Smooth muscle cell (in vitro differentiated cells): ENCODE measurements around the gene MIA3. TPM values are rescaled to one million over a fixed set of nuclear protein-coding genes. Genes with fewer than 3 reads are reported as not detected.
"Not testable (repeated sequence)": the region's sequence is repeated elsewhere in the genome, so short reads cannot be mapped to it uniquely, and the experiment has no call there.

ENCODE experiments used
- DNase-seq: peaks from one replicate; lab custom pipeline; 2025; ENCODE audit not compliant: unreplicated experiment; lab: John Stamatoyannopoulos, UW
- H2AFZ ChIP-seq: fragments of 200-600 bp; sonication (generic); 2 replicates; pipeline ENCODE4 v1.6.0; 2016; ENCODE audit warnings: antibody characterized with exemption, low read depth, mild to moderate bottlenecking
- H3F3A ChIP-seq: fragments of 200-600 bp; sonication (generic); 2 replicates; pipeline ENCODE4 v1.6.0; 2017; ENCODE audit warnings: antibody characterized with exemption, low read depth
- H3K27ac ChIP-seq: fragments of 200-600 bp; sonication (generic); 2 replicates; pipeline ENCODE4 v1.5.1; 2016; ENCODE audit warnings: low read depth, mild to moderate bottlenecking
- H3K27me3 ChIP-seq: fragments of 200-600 bp; sonication (generic); 2 replicates; pipeline ENCODE4 v1.6.1; 2016; ENCODE audit warnings: low read depth, mild to moderate bottlenecking
- H3K36me3 ChIP-seq: fragments of 200-600 bp; sonication (generic); 2 replicates; pipeline ENCODE4 v1.5.1; 2016; ENCODE audit warnings: low read depth
- H3K4me1 ChIP-seq: fragments of 200-600 bp; sonication (generic); 2 replicates; pipeline ENCODE4 v1.5.1; 2016; ENCODE audit warnings: low read depth
- H3K4me2 ChIP-seq: fragments of 200-600 bp; sonication (generic); 2 replicates; pipeline ENCODE4 v1.6.0; 2016; ENCODE audit warnings: mild to moderate bottlenecking
- H3K4me3 ChIP-seq: fragments of 200-600 bp; sonication (generic); 2 replicates; pipeline ENCODE4 v1.5.1; 2016; ENCODE audit warnings: mild to moderate bottlenecking
- H3K79me2 ChIP-seq: fragments of 200-600 bp; sonication (generic); 2 replicates; pipeline ENCODE4 v1.6.0; 2016; ENCODE audit warnings: low read depth, mild to moderate bottlenecking
- H3K9ac ChIP-seq: fragments of 200-600 bp; sonication (generic); 2 replicates; pipeline ENCODE4 v1.6.0; 2016; ENCODE audit warnings: low read depth
- H3K9me3 ChIP-seq: fragments of 200-600 bp; sonication (generic); replicated peaks from 2 replicates; pipeline ENCODE4 v1.5.1; 2016; ENCODE audit warnings: low read depth
- H4K20me1 ChIP-seq: fragments of 200-600 bp; sonication (generic); 2 replicates; pipeline ENCODE4 v1.6.0; 2016; ENCODE audit warnings: low read depth
- CTCF ChIP-seq: fragments of 200-600 bp; sonication (generic); IDR thresholded peaks from 2 replicates; pipeline ENCODE4 v1.5.1; 2017; ENCODE audit warnings: borderline replicate concordance, mild to moderate bottlenecking, antibody characterized with exemption; ENCODE audit not compliant: insufficient read depth, poor library complexity, severe bottlenecking
- WGBS: methylation state at CpG from one replicate; pipeline ENCODE4 v1.1.7; 2016; ENCODE audit warnings: low lambda C conversion rate; 5-methylcytosine and 5-hydroxymethylcytosine counted together
- polyA plus RNA-seq: library from polyadenylated mRNA; unstranded; fragments of >200 nt; fragmentation: Nextera tagmentation; extraction: Ambion mirVana; gene quantifications from 2 replicates; pipeline ENCODE4 v1.2.1, GENCODE V29; 2016
- total RNA-seq: library from RNA; depleted of rRNA; stranded (reverse); fragments of >200 nt; gene quantifications from 2 replicates; pipeline ENCODE4 v1.2.3, GENCODE V29; 2014

MIA3 gene
- total and polyA plus RNA-seq, 2 experiments from 2014 or later: 56.8 to 64.0 TPM

GRCh38 chr1:222596696-222597095, 21.2 kb upstream of the MIA3 start:
- Histone ChIP-seq H3K9ac (no peak overlapping the region), H3F3A (no peaks in the 10 kb centered on the region), H3K27ac (no peak overlapping the region), H3K4me3 (no peak overlapping the region), H4K20me1 (no peaks in the 10 kb centered on the region), H3K4me1 (no peaks in the 10 kb centered on the region), H3K79me2 (no peaks in the 10 kb centered on the region), H3K9me3 (no peaks in the 10 kb centered on the region), H3K4me2 (no peak overlapping the region), H3K36me3 (no peaks in the 10 kb centered on the region), H2AFZ (no peak overlapping the region), H3K27me3 (peaks cover 18% of the 10 kb centered on the region)
- no peak for DNase-seq
- 93% methylated on average over 4 of the region's 4 CpGs for WGBS
- no peak for TF ChIP-seq CTCF

- Histone ChIP-seq H3K79me2 (no peaks in the 10 kb centered on the region), H3F3A (no peaks in the 10 kb centered on the region), H3K4me3 (no peak overlapping the region), H3K36me3 (no peaks in the 10 kb centered on the region), H3K9ac (no peak overlapping the region), H3K4me1 (no peaks in the 10 kb centered on the region), H3K27me3 (peaks cover 18% of the 10 kb centered on the region), H3K4me2 (no peak overlapping the region), H4K20me1 (no peaks in the 10 kb centered on the region), H3K27ac (no peak overlapping the region), H3K9me3 (no peaks in the 10 kb centered on the region), H2AFZ (no peak overlapping the region)
- no peak for DNase-seq
- no peak for TF ChIP-seq CTCF
- WGBS: 92% methylated on average over 1 of the region's 1 CpG
Measured at GRCh38 chr1:222600281-222600680, 17.6 kb upstream of the MIA3 start.

- H3K27ac ChIP-seq: no peak overlapping the region
- no peaks in the 10 kb centered on the region for H3K9me3 ChIP-seq
- WGBS: 81% methylated on average over 3 of the region's 3 CpGs
- H3K27me3 ChIP-seq: peaks cover 18% of the 10 kb centered on the region
- TF ChIP-seq CTCF: no peak
- no peak for DNase-seq
- H2AFZ ChIP-seq: no peak overlapping the region
- H3K4me1 ChIP-seq: no peaks in the 10 kb centered on the region
- no peak overlapping the region for H3K4me2 ChIP-seq
- no peaks in the 10 kb centered on the region for H3F3A ChIP-seq
- no peaks in the 10 kb centered on the region for H3K79me2 ChIP-seq
- H3K4me3 ChIP-seq: no peak overlapping the region
- H3K36me3 ChIP-seq: no peaks in the 10 kb centered on the region
- no peaks in the 10 kb centered on the region for H4K20me1 ChIP-seq
- no peak overlapping the region for H3K9ac ChIP-seq
Measured at GRCh38 chr1:222601257-222601656, 16.6 kb upstream of the MIA3 start.

GRCh38 chr1:222606757-222607156, 11.1 kb upstream of the MIA3 start:
- Histone ChIP-seq H3K79me2 (no peaks in the 10 kb centered on the region), H3K27me3 (peaks cover 3% of the 10 kb centered on the region), H3K9ac (no peak overlapping the region), H3K4me2 (no peak overlapping the region), H3K4me3 (no peak overlapping the region), H3K9me3 (no peaks in the 10 kb centered on the region), H3K27ac (no peak overlapping the region), H3K36me3 (no peaks in the 10 kb centered on the region), H3F3A (no peaks in the 10 kb centered on the region), H3K4me1 (no peaks in the 10 kb centered on the region), H2AFZ (no peak overlapping the region), H4K20me1 (no peaks in the 10 kb centered on the region)
- WGBS: 88% methylated on average over 1 of the region's 1 CpG
- no peak for DNase-seq
- TF ChIP-seq CTCF: no peak

- peaks cover 15% of the 10 kb centered on the region for H3K27me3 ChIP-seq
- not testable (repeated sequence) for H3K27ac ChIP-seq, H4K20me1 ChIP-seq, H3K36me3 ChIP-seq, H3K9ac ChIP-seq, H3K4me1 ChIP-seq, H3K4me3 ChIP-seq, H2AFZ ChIP-seq, H3F3A ChIP-seq, H3K79me2 ChIP-seq, DNase-seq, H3K9me3 ChIP-seq, H3K4me2 ChIP-seq
- 48% methylated on average over 1 of the region's 1 CpG for WGBS
Measured at GRCh38 chr1:222609111-222609510, 8.8 kb upstream of the MIA3 start.
